Kidney (tissue), 14 donors: ENCODE data around the gene CNP. TPM values are rescaled to one million over a fixed set of nuclear protein-coding genes. Genes with fewer than 3 reads are reported as not detected.
"Not testable (repeated sequence)": the region's sequence is repeated elsewhere in the genome, so short reads cannot be mapped to it uniquely, and the experiment has no call there.

Experiments used
- DNase-seq, 5 donors: peaks; one replicate each; pipeline ENCODE4 v3.0.0-alpha.2; 2013 to 2020
- FAIRE-seq: peaks from 2 replicates; lab custom pipeline; 2012; peaks lifted over from hg19 to GRCh38; lab: Jason Lieb, UNC
- H3K27ac ChIP-seq, 2 donors: one replicate each; pipeline ENCODE4 v1.7.0; 2013; ENCODE audit warnings: low read depth in 2 of 2, low read length in 2 of 2, inconsistent platforms in 1 of 2
- H3K27me3 ChIP-seq: one replicate; pipeline ENCODE4 v1.7.1; 2013; ENCODE audit warnings: low read length, inconsistent platforms; ENCODE audit not compliant: control insufficient read depth, insufficient read depth
- H3K36me3 ChIP-seq, 3 donors: one replicate each; pipeline versions ENCODE4 v1.7.0 to v1.7.1; 2013; ENCODE audit warnings: low read length in 3 of 3, control low read depth in 1 of 3, inconsistent platforms in 1 of 3; ENCODE audit not compliant: insufficient read depth in 3 of 3, control insufficient read depth in 2 of 3
- H3K4me1 ChIP-seq, 3 donors: one replicate each; pipeline versions ENCODE4 v1.7.0 to v1.7.1; 2013; ENCODE audit warnings: low read length in 3 of 3, inconsistent platforms in 1 of 3, low read depth in 1 of 3; ENCODE audit not compliant: control insufficient read depth in 2 of 3, insufficient read depth in 2 of 3
- H3K4me3 ChIP-seq, 3 donors: one replicate each; pipeline versions ENCODE4 v1.7.0 to v1.8.1; 2013; ENCODE audit warnings: low read length in 3 of 3, control low read depth in 1 of 3, inconsistent platforms in 1 of 3
- H3K9ac ChIP-seq, 3 donors: one replicate each; pipeline versions ENCODE4 v1.7.0 to v1.7.1; 2013; ENCODE audit warnings: low read length in 3 of 3, control low read depth in 1 of 3, inconsistent platforms in 1 of 3
- H3K9me3 ChIP-seq, 3 donors: one replicate each; pipeline versions ENCODE4 v1.7.0 to v1.7.1; 2013; ENCODE audit warnings: low read length in 3 of 3, control low read depth in 1 of 3, inconsistent platforms in 1 of 3; ENCODE audit not compliant: control insufficient read depth in 2 of 3, insufficient read depth in 1 of 3
- CTCF ChIP-seq: IDR thresholded peaks from 3 replicates; pipeline ENCODE4 v1.5.1; 2012; ENCODE audit warnings: mild to moderate bottlenecking, moderate library complexity, borderline replicate concordance; ENCODE audit not compliant: insufficient read depth; ENCODE audit errors: extremely low read depth
- intact Hi-C: fragments of 100-400 bp; cut with DNase I; formaldehyde crosslinking; loops from one replicate; pipeline ENCODE4 v1.11.1; 2022
- polyA plus RNA-seq: library from polyadenylated mRNA; stranded (reverse); fragments of 350-450 nt; fragmentation: Illumina TruSeq; extraction: RNeasy Lipid Tissue Mini Kit (QIAGEN cat#74804); gene quantifications from one replicate; pipeline ENCODE4 v1.2.3, GENCODE V29; 2014; ENCODE audit warnings: low read depth, low replicate concordance; ENCODE audit not compliant: insufficient read depth
- total RNA-seq: library from RNA; stranded (reverse); fragmentation: NEBNext Ultra II Directional; extraction: Animal tissue kit (Norgen Biotek cat#: 25700); gene quantifications from one replicate; pipeline ENCODE4 v1.2.1, GENCODE V29; 2021
- donor health status: control.
- donor health status: control.
- donor health status: control.
- donor health status: control.
- donor health status: control.
- donor health status: DM: yes; HTN: yes; CAD: no.
- donor health status: Normal renal cell carcinoma (clear cell type).

Gene CNP
- total and polyA plus RNA-seq, 2 donors from 2014 or later, result 64.0 to 87.5 TPM

- intact Hi-C loops, result no loop called here
Measured at GRCh38 chr17:42009170-42009569, 42.6 kb downstream of the CNP start.

GRCh38 chr17:42010266-42010680, 43.7 kb downstream of the CNP start:
- FAIRE-seq, intact Hi-C loops, H3K9me3 ChIP-seq, H3K27me3 ChIP-seq, H3K9ac ChIP-seq, H3K4me3 ChIP-seq, DNase-seq, H3K36me3 ChIP-seq, H3K27ac ChIP-seq: not testable (repeated sequence)
- H3K4me1 ChIP-seq, result peaks cover 0 to 19% (median 8%) of the 10 kb centered on the region in 3 donors

More at GRCh38 chr17:42009170-42009569, 42.6 kb downstream of the CNP start:
- H3K9me3 ChIP-seq, result no peaks in the 10 kb centered on the region
- peak; percentile 13 for TF ChIP-seq CTCF
- H3K27ac ChIP-seq, result no peak overlapping the region
- no peak for FAIRE-seq
- no peaks in the 10 kb centered on the region for H3K27me3 ChIP-seq
- H3K36me3 ChIP-seq, result no peaks in the 10 kb centered on the region
- H3K4me1 ChIP-seq, result peaks cover 0 to 23% (median 6%) of the 10 kb centered on the region in 3 donors
- no peak overlapping the region for H3K4me3 ChIP-seq
- DNase-seq, result no peak
- H3K9ac ChIP-seq, result no peak overlapping the region

- no peaks in the 10 kb centered on the region for H3K9me3 ChIP-seq
- no peak for TF ChIP-seq CTCF
- no peak for FAIRE-seq
- H3K4me3 ChIP-seq, result no peak overlapping the region
- intact Hi-C loops, result no loop called here
- no peaks in the 10 kb centered on the region for H3K27me3 ChIP-seq
- H3K27ac ChIP-seq, result no peak overlapping the region
- H3K4me1 ChIP-seq, result peaks cover 0 to 23% (median 12%) of the 10 kb centered on the region in 3 donors
- no peak overlapping the region for H3K9ac ChIP-seq
- H3K36me3 ChIP-seq, result no peaks in the 10 kb centered on the region
- no peak for DNase-seq
Measured at GRCh38 chr17:42010898-42011516, 44.4 kb downstream of the CNP start.

- FAIRE-seq, H3K27ac ChIP-seq, H3K9me3 ChIP-seq, DNase-seq, H3K4me3 ChIP-seq, H3K36me3 ChIP-seq, intact Hi-C loops, H3K9ac ChIP-seq, H3K27me3 ChIP-seq: not testable (repeated sequence)
- H3K4me1 ChIP-seq, result peaks cover 0 to 29% (median 15%) of the 10 kb centered on the region in 3 donors
Measured at GRCh38 chr17:42012363-42012762, 45.8 kb downstream of the CNP start.

- H3K27ac ChIP-seq, H3K36me3 ChIP-seq, DNase-seq, H3K9ac ChIP-seq, intact Hi-C loops, H3K27me3 ChIP-seq, H3K4me3 ChIP-seq, FAIRE-seq, H3K9me3 ChIP-seq: not testable (repeated sequence)
- peaks cover 4 to 35% (median 21%) of the 10 kb centered on the region in 3 donors for H3K4me1 ChIP-seq
Measured at GRCh38 chr17:42013740-42014139, 47.1 kb downstream of the CNP start.
